HTERT RPE-1 (cell line): ENCODE measurements around the gene PCDHA5.
"Not testable (repeated sequence)": the region's sequence is repeated elsewhere in the genome, so short reads cannot be mapped to it uniquely, and the experiment has no call there.

Experiments used
- in situ Hi-C: fragments of 300-500 bp; cut with MboI; formaldehyde crosslinking; loops from 4 replicates; pipeline ENCODE4 v1.14.3; 2020; ENCODE audit warnings: low sequenced_read_pairs

PCDHA5 gene

DNA sequence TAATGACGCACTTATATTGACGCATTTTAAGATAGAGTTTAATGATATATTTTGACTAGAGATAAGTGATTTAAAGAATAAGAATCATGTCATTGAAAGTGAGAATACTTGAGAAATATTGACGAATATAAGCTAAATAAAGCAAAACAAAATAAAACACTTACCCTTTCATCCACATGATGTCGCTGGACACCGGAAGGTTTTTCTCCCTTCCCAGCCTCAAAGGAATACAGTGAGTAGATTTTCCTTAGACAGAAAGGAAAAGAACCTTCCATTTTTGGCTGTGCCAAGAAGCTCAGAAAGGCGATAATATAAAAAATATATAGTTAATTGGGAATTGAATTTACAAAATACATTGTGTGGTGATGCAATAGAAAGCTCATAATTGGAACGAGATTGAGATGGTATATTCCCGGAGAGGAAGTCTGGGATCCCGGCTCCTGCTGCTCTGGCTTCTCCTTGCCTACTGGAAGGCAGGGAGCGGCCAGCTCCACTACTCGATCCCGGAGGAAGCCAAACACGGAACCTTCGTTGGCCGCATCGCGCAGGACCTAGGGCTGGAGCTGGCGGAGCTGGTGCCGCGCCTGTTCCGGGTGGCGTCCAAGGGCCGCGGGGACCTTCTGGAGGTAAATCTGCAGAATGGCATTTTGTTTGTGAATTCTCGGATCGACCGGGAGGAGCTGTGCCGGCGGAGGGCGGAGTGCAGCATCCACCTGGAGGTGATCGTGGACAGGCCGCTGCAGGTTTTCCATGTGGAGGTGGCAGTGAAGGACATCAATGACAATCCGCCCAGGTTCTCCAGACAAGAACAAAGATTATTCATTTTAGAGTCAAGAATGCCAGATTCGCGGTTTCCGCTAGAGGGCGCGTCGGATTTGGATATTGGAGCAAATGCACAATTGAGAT is at the start of gene PCDHA5:
TSS of gene PCDHA5 (plus strand) at position 239 of the 906 bp plus-strand sequence.
- in situ Hi-C loops = no loop called here

DNA sequence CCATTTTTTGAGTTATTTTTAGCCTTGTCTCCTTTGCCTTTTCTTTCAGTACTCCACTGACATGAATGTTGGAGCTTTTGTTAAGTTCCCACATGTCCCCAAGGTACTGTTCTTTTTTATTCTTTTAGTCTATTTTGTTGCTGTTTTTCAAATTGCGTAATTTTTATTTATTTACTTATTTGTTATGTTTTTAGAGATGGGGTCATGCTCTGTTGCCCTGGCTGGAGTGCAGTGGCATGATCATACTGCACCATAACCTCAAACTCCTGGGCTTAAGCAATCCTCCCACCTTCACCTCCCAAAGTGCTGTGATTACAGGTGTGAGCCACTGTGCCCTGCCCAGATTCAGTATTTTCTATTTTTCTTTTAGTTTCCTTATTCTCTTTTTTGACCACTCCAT is 40.9 kb upstream of the PCDHA5 start:
- in situ Hi-C loops = no loop called here

DNA sequence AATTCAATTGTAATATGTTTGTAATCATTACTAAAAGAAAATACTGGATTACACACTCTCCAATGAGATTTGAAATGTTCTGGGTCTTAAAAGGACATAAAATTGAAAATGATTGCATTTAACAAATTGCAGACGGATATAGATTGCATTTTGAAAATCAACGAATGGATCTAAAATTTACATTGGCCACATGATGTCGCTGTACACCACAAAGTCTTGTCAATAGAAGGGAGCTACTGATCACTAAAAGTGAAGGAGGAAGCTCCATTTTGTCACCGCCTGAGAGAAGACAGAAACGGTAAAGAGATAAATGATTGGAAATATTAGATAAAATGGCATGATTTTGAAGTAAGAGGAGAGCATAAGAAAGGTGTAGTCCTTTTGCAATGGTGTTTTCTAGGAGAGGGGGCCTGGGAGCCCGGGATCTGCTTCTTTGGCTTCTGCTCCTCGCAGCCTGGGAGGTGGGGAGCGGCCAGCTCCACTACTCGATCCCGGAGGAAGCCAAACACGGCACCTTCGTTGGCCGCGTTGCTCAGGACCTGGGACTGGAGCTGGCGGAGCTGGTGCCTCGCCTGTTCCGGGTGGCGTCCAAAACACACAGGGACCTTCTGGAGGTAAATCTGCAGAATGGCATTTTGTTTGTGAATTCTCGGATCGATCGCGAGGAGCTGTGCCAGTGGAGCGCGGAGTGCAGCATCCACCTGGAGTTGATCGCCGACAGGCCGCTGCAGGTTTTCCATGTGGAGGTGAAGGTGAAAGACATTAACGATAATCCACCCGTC is 35.3 kb upstream of the PCDHA5 start, which contains the start of gene PCDHA1:
TSS of gene PCDHA1 (plus strand) at position 236 of the 782 bp plus-strand sequence.
- in situ Hi-C loops = no loop called here

DNA sequence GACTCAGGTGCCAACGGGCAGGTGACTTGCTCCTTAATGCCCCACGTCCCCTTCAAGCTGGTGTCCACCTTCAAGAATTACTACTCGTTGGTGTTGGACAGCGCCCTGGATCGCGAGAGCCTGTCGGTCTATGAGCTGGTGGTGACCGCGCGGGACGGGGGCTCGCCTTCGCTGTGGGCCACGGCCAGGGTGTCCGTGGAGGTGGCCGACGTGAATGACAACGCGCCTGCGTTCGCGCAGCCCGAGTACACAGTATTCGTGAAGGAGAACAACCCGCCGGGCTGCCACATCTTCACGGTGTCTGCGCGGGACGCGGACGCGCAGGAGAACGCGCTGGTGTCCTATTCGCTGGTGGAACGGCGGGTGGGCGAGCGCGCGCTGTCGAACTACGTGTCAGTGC is 34.0 kb upstream of the PCDHA5 start:
- in situ Hi-C loops = not testable (repeated sequence)

DNA sequence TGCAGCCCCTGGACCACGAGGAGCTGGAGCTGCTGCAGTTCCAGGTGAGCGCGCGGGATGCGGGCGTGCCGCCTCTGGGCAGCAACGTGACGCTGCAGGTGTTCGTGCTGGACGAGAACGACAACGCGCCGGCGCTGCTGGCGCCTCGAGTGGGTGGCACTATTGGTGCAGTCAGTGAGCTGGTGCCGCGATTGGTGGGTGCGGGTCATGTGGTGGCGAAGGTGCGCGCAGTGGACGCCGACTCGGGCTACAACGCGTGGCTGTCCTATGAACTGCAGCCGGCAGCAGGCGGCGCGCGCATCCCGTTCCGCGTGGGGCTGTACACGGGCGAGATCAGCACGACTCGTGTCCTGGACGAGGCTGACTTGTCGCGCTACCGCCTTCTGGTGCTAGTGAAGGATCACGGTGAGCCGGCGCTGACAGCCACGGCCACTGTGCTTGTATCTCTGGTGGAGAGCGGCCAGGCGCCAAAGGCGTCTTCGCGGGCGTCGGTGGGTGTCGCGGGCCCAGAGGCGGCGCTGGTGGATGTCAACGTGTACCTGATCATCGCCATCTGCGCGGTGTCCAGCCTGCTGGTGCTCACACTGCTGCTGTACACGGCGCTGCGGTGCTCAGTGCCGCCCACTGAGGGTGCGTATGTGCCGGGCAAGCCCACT is 33.4 kb upstream of the PCDHA5 start:
- in situ Hi-C loops = not testable (repeated sequence)

DNA sequence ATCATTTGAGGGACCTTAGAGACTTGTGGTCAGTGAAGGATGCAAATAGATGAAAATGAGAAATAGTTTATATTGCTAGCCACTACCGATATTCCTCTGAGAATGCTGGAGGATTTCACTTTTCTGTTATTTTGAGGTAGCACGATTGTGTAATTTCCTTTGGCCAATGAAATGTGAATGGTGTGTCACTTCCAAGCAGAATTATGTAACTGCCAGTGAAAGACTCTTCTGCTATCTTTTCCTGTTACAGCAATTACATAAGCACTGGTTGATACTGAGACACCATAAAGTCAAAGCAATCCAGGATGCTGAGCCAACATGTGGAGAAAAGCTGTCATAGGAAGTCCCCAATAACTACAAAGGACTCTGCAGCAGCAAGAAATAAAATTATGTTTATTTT is 30.3 kb upstream of the PCDHA5 start:
- in situ Hi-C loops = no loop called here

DNA sequence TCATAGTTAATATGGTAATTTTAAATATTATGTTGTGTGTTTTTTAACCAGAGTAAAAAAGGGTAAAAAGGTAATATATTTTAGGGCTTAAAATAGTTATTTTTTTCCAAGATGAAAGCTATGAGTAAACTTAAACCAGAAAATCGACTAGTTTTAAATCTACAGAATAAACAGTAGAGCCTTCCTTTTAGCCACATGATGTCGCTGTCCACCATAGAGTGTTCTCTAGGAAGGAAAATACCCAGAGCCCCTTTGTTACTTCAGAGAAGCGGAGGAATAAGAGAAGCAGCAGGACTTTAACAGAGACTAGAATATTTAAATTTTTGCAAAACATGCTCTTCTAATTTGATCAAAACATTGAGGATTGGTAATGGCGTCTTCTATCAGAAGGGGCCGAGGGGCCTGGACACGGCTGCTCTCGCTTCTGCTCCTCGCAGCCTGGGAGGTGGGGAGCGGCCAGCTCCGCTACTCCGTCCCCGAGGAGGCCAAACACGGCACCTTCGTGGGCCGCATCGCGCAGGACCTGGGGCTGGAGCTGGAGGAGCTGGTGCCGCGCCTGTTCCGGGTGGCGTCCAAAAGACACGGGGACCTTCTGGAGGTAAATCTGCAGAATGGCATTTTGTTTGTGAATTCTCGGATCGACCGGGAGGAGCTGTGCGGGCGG is 26.7 kb upstream of the PCDHA5 start, which contains the start of gene PCDHA2:
TSS of gene PCDHA2 (plus strand) at position 258 of the 664 bp plus-strand sequence.
- in situ Hi-C loops = no loop called here

DNA sequence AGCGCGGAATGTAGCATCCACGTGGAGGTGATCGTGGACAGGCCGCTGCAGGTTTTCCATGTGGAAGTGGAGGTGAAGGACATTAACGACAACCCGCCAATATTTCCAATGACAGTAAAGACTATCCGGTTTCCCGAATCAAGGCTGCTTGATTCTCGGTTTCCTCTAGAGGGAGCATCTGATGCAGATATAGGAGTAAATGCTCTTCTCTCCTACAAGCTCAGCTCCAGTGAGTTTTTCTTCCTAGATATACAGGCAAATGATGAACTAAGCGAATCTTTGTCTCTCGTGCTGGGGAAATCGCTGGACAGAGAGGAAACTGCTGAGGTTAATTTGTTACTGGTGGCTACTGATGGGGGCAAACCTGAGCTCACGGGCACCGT is 26.2 kb upstream of the PCDHA5 start:
- in situ Hi-C loops = no loop called here

DNA sequence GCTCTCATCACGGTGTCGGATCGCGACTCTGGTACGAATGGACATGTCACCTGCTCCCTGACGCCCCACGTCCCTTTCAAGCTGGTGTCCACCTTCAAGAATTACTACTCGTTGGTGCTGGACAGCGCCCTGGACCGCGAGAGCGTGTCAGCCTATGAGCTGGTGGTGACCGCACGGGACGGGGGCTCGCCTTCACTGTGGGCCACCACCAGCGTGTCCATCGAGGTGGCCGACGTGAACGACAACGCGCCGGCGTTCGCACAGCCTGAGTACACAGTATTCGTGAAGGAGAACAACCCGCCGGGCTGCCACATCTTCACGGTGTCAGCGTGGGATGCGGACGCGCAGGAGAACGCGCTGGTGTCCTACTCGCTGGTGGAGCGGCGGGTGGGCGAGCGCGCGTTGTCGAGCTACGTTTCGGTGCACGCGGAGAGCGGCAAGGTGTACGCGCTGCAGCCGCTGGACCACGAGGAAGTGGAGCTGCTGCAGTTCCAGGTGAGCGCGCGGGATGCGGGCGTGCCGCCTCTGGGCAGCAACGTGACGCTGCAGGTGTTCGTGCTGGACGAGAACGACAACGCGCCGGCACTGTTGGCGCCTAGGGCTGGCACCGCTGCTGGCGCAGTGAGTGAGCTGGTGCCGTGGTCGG is 25.2 kb upstream of the PCDHA5 start:
- in situ Hi-C loops = not testable (repeated sequence)

DNA sequence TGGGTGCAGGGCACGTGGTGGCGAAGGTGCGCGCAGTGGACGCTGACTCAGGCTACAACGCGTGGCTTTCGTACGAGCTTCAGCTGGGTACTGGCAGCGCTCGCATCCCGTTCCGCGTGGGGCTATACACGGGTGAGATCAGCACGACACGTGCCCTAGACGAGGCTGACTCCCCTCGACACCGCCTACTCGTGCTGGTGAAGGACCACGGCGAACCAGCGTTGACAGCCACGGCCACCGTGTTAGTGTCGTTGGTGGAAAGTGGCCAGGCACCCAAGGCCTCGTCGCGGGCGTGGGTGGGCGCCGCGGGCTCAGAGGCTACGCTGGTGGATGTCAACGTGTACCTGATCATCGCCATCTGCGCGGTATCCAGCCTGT is 24.7 kb upstream of the PCDHA5 start:
- in situ Hi-C loops = no loop called here

DNA sequence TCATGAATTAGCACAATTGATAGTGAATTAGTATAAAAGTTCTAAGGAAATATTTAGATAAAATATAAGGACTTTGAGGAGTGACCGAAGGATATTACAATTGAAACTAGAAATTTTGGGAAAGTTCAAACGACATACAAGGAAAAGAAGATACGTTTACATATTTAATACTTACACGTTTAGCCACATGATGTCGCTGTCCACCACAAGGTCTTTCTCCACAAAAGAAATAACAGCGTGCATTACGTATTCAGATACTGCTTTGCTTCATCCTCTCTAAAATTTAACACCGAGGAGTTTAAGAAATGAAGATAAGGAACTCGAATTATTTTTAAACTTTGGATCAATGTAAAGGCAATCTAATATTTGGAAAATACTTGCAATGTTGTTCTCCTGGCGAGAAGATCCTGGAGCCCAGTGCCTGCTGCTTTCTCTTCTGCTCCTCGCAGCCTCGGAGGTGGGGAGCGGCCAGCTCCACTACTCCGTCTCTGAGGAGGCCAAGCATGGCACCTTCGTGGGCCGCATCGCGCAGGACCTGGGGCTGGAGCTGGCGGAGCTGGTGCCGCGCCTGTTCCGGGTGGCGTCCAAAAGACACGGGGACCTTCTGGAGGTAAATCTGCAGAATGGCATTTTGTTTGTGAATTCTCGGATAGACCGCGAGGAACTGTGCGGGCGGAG is 20.5 kb upstream of the PCDHA5 start, which contains the start of gene PCDHA3:
TSS of gene PCDHA3 (plus strand) at position 242 of the 678 bp plus-strand sequence.
- in situ Hi-C loops = no loop called here

DNA sequence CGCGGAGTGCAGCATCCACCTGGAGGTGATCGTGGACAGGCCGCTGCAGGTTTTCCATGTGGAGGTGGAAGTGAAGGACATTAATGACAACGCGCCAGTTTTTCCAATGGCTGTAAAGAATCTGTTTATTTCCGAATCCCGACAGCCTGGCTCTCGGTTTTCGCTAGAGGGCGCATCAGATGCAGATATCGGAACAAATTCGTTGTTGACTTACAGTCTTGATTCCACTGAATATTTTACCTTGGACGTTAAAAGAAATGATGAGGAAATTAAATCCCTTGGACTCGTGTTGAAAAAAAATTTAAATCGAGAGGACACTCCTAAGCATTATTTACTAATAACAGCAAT is 19.9 kb upstream of the PCDHA5 start:
- in situ Hi-C loops = no loop called here

DNA sequence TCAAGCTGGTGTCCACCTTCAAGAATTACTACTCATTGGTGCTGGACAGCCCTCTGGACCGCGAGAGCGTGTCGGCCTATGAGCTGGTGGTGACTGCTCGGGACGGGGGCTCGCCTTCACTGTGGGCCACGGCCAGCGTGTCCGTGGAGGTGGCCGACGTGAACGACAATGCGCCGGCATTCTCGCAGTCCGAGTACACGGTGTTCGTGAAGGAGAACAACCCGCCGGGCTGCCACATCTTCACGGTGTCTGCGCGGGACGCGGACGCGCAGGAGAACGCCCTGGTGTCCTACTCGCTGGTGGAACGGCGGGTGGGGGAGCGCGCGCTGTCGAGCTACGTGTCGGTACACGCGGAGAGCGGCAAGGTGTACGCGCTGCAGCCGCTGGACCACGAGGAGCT is 19.0 kb upstream of the PCDHA5 start:
- in situ Hi-C loops = not testable (repeated sequence)

DNA sequence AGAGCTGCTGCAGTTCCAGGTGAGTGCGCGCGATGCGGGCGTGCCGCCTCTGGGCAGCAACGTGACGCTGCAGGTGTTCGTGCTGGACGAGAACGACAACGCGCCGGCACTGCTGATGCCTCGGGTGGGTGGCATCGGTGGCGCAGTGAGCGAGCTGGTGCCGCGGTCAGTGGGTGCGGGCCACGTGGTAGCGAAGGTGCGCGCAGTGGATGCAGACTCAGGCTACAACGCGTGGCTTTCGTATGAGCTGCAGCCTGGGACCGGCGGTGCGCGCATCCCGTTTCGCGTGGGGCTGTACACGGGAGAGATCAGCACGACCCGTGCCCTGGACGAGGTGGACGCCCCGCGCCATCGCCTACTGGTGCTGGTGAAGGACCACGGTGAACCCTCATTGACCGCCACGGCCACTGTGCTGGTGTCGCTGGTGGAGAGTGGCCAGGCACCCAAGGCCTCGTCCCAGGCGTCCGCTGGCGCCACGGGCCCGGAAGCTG is 18.6 kb upstream of the PCDHA5 start:
- in situ Hi-C loops = no loop called here

DNA sequence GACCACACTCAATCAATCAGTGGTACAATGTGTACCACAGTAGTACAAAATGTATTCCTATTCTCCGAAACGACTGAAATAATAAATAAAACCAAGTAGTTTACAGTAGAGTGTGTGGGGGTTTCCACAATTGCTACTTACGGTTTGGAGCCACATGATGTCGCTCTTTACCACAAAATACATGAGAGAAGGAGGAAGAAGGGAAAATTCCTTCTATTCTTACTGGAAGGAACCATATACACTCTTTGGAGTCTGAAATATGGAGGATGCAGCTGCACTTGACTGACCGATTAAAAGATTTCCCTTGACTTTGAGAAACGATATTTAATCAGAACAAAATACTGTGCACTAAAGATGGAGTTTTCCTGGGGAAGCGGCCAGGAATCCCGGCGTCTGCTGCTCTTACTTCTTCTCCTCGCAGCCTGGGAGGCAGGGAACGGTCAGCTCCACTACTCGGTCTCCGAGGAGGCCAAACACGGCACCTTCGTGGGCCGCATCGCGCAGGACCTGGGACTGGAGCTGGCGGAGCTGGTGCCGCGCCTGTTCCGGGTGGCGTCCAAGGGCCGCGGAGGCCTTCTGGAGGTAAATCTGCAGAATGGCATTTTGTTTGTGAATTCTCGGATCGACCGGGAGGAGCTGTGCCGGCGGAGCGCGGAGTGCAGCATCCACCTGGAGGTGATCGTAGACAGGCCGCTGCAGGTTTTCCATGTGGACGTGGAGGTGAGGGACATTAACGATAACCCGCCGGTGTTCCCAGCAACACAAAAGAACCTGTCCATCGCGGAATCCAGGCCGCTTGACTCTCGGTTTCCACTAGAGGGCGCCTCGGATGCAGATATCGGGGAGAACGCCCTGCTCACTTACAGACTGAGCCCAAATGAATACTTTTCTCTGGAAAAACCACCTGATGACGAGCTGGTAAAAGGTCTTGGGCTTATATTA is 14.3 kb upstream of the PCDHA5 start, which contains the start of gene PCDHA4:
TSS of gene PCDHA4 (plus strand) at position 235 of the 942 bp plus-strand sequence.
- in situ Hi-C loops = no loop called here

DNA sequence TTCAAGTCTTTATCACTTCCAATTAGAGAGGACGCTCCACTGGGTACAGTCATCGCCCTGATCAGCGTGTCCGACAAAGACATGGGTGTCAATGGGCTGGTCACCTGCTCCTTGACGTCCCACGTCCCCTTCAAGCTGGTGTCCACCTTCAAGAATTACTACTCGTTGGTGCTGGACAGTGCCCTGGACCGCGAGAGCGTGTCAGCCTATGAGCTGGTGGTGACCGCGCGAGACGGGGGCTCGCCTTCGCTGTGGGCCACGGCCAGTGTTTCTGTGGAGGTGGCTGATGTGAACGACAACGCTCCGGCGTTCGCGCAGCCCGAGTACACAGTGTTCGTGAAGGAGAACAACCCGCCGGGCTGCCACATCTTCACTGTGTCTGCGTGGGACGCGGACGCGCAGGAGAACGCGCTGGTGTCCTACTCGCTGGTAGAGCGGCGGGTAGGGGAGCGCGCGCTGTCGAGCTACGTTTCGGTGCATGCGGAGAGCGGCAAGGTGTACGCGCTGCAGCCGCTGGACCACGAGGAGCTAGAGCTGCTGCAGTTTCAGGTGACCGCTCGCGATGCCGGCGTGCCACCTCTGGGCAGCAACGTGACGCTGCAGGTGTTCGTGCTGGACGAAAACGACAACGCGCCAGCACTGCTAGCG is 13.0 kb upstream of the PCDHA5 start:
- in situ Hi-C loops = not testable (repeated sequence)

DNA sequence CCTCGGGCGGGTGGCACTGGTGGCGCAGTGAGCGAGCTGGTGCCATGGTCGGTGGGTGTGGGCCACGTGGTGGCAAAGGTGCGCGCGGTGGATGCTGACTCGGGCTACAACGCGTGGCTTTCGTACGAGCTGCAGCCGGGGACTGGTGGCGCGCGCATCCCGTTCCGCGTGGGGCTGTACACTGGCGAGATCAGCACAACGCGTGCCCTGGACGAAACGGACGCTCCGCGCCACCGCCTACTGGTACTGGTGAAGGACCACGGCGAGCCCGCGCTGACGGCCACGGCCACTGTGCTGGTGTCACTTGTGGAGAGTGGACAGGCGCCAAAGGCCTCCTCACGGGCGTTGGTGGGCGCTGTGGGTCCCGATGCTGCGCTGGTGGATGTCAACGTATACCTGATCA is 12.5 kb upstream of the PCDHA5 start:
- in situ Hi-C loops = no loop called here

DNA sequence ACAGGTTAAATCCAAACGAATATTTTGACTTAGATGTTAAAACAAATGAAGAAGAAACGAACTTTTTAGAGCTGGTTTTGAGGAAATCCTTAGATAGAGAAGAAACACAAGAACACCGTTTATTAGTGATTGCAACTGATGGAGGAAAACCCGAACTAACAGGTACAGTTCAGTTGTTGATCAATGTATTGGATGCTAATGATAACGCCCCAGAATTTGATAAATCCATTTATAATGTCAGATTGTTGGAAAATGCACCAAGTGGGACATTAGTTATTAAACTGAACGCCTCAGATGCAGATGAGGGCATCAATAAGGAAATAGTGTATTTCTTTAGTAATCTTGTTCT is 842 bp downstream of the PCDHA5 start:
- in situ Hi-C loops = no loop called here
